SK-N-MC (cell line): ENCODE measurements around the gene ZNF554.

Source experiments
- EZH2 ChIP-seq: fragments of 200-600 bp; sonication (generic); IDR thresholded peaks from one replicate; pipeline ENCODE4 v1.6.1; 2017; ENCODE audit warnings: antibody characterized with exemption
- POLR2AphosphoS5 ChIP-seq: IDR thresholded peaks from 2 replicates; pipeline ENCODE4 v1.6.1; 2012; ENCODE audit warnings: mild to moderate bottlenecking, low read depth, low read length, borderline replicate concordance

GRCh38 chr19:2797280-2797679 lies 22.4 kb upstream of the ZNF554 start:
- TF ChIP-seq EZH2 (no peak), POLR2AphosphoS5 (no peak)
